ENCODE measurements around the gene DRAM2. TPM values are rescaled to one million over a fixed set of nuclear protein-coding genes. Genes with fewer than 3 reads are reported as not detected.

DRAM2 gene
- total and polyA plus RNA-seq, 2 donors from 2014 or later, result 31.9 to 54.5 TPM

- FAIRE-seq (no peak), DNase-seq (no peak)
- Histone ChIP-seq H3K27ac (ENCODE audit: low read depth in 2 of 2, low read length in 2 of 2) (no peak overlapping the region), H3K36me3 (ENCODE audit: control insufficient read depth in 2 of 3, insufficient read depth in 3 of 3, low read length in 3 of 3) (peaks cover 0 to 27% (median 12%) of the 10 kb centered on the region in 3 donors), H3K4me1 (ENCODE audit: control insufficient read depth in 2 of 3, insufficient read depth in 2 of 3, low read depth in 1 of 3, low read length in 3 of 3) (no peaks in the 10 kb centered on the region), H3K4me3 (ENCODE audit: low read length in 3 of 3) (no peak overlapping the region), H3K9me3 (ENCODE audit: control insufficient read depth in 2 of 3, insufficient read depth in 1 of 3, low read length in 3 of 3) (no peaks in the 10 kb centered on the region), H3K27me3 (ENCODE audit: control insufficient read depth, insufficient read depth, low read length) (no peaks in the 10 kb centered on the region), H3K9ac (ENCODE audit: low read length in 3 of 3) (no peak overlapping the region)
- intact Hi-C loops (cut with DNase I), result no loop called here
- no peak for TF ChIP-seq CTCF (IDR thresholded peaks at IDR 0.05; ENCODE audit: borderline replicate concordance, extremely low read depth, insufficient read depth)
These were observed 23.4 kb downstream of the DRAM2 start for GRCh38 chr1:111116496-111116895.

GRCh38 chr1:111110197-111110899, 29.5 kb downstream of the DRAM2 start:
- Histone ChIP-seq H3K9ac (ENCODE audit: low read length in 3 of 3) (no peak overlapping the region), H3K4me1 (ENCODE audit: control insufficient read depth in 2 of 3, insufficient read depth in 2 of 3, low read depth in 1 of 3, low read length in 3 of 3) (no peaks in the 10 kb centered on the region), H3K27ac (ENCODE audit: low read depth in 2 of 2, low read length in 2 of 2) (no peak overlapping the region), H3K36me3 (ENCODE audit: control insufficient read depth in 2 of 3, insufficient read depth in 3 of 3, low read length in 3 of 3) (no peaks in the 10 kb centered on the region), H3K27me3 (ENCODE audit: control insufficient read depth, insufficient read depth, low read length) (no peaks in the 10 kb centered on the region), H3K9me3 (ENCODE audit: control insufficient read depth in 2 of 3, insufficient read depth in 1 of 3, low read length in 3 of 3) (peaks cover 0 to 18% (median 6%) of the 10 kb centered on the region in 3 donors), H3K4me3 (ENCODE audit: low read length in 3 of 3) (no peak overlapping the region)
- TF ChIP-seq CTCF (IDR thresholded peaks at IDR 0.05; ENCODE audit: borderline replicate concordance, extremely low read depth, insufficient read depth), result no peak
- intact Hi-C loops (cut with DNase I), result no loop called here
- FAIRE-seq (no peak), DNase-seq (peak in 2 of 5 donors; percentile 36 to 60)

GRCh38 chr1:111104981-111105380, 34.9 kb downstream of the DRAM2 start:
- intact Hi-C loops (cut with DNase I), result no loop called here
- Histone ChIP-seq H3K9ac (ENCODE audit: low read length in 3 of 3) (no peak overlapping the region), H3K27me3 (ENCODE audit: control insufficient read depth, insufficient read depth, low read length) (no peaks in the 10 kb centered on the region), H3K9me3 (ENCODE audit: control insufficient read depth in 2 of 3, insufficient read depth in 1 of 3, low read length in 3 of 3) (peaks cover 0 to 31% (median 5%) of the 10 kb centered on the region in 3 donors), H3K4me1 (ENCODE audit: control insufficient read depth in 2 of 3, insufficient read depth in 2 of 3, low read depth in 1 of 3, low read length in 3 of 3) (no peaks in the 10 kb centered on the region), H3K36me3 (ENCODE audit: control insufficient read depth in 2 of 3, insufficient read depth in 3 of 3, low read length in 3 of 3) (no peaks in the 10 kb centered on the region), H3K27ac (ENCODE audit: low read depth in 2 of 2, low read length in 2 of 2) (no peak overlapping the region), H3K4me3 (ENCODE audit: low read length in 3 of 3) (no peak overlapping the region)
- no peak for TF ChIP-seq CTCF (IDR thresholded peaks at IDR 0.05; ENCODE audit: borderline replicate concordance, extremely low read depth, insufficient read depth)
- FAIRE-seq, result no peak
- DNase-seq, result no peak

Measured in kidney (tissue), 14 donors.